HEK293 (cell line): ENCODE data around the gene DVL1.

Experiments
- AEBP2 ChIP-seq: fragments of 450-650 bp; formaldehyde crosslinking; IDR thresholded peaks from 2 replicates; pipeline ENCODE4 v1.5.1; 2016; ENCODE audit warnings: missing biosample characterization, missing genetic modification characterization, borderline replicate concordance
- CTCF ChIP-seq: fragments of 450-650 bp; formaldehyde crosslinking; IDR thresholded peaks from 2 replicates; pipeline ENCODE4 v1.5.1; 2016; ENCODE audit warnings: missing biosample characterization, missing genetic modification characterization
- HOXA7 ChIP-seq: sonication (generic); formaldehyde crosslinking; IDR thresholded peaks from 2 replicates; pipeline ENCODE4 v1.8.1; 2022; ENCODE audit warnings: missing genetic modification reagents, borderline replicate concordance
- IKZF3 ChIP-seq: fragments of 450-650 bp; IDR thresholded peaks from 2 replicates; pipeline ENCODE4 v1.5.0; 2018; ENCODE audit warnings: missing biosample characterization, mild to moderate bottlenecking, missing genetic modification characterization, moderate library complexity
- PBX3 ChIP-seq: sonication (generic); formaldehyde crosslinking; IDR thresholded peaks from 2 replicates; pipeline ENCODE4 v1.8.1; 2022; ENCODE audit warnings: mild to moderate bottlenecking, moderate library complexity, missing genetic modification reagents
- RBAK ChIP-seq: fragments of 450-650 bp; formaldehyde crosslinking; IDR thresholded peaks from 2 replicates; pipeline ENCODE4 v1.5.1; 2016; ENCODE audit warnings: missing biosample characterization, missing genetic modification characterization
- ZNF362 ChIP-seq: fragments of 450-650 bp; formaldehyde crosslinking; IDR thresholded peaks from 2 replicates; pipeline ENCODE4 v1.5.1; 2016; ENCODE audit warnings: missing biosample characterization, missing genetic modification characterization
- ZNF510 ChIP-seq: fragments of 450-650 bp; formaldehyde crosslinking; IDR thresholded peaks from 2 replicates; pipeline ENCODE4 v1.5.1; 2018; ENCODE audit warnings: mild to moderate bottlenecking, missing genetic modification characterization, missing biosample characterization; ENCODE audit not compliant: insufficient replicate concordance
- ZNF558 ChIP-seq: fragments of 450-650 bp; formaldehyde crosslinking; IDR thresholded peaks from 2 replicates; pipeline ENCODE4 v1.5.1; 2016; ENCODE audit warnings: missing biosample characterization, missing genetic modification characterization
- ZNF792 ChIP-seq: fragments of 450-650 bp; formaldehyde crosslinking; IDR thresholded peaks from 2 replicates; pipeline ENCODE4 v1.5.1; 2016; ENCODE audit warnings: missing biosample characterization, missing genetic modification characterization

GRCh38 chr1:1348420-1349255 lies 580 bp downstream of the DVL1 start:
- TF ChIP-seq IKZF3 (tag by site-specific recombination) (no peak), CTCF (tag by site-specific recombination) (no peak), ZNF510 (tag by site-specific recombination) (no peak), ZNF362 (tag by site-specific recombination) (no peak), ZNF792 (tag by site-specific recombination) (no peak), PBX3 (CRISPR knock-in tag) (no peak), HOXA7 (no peak), ZNF558 (tag by site-specific recombination) (no peak), RBAK (tag by site-specific recombination) (no peak), AEBP2 (tag by site-specific recombination) (no peak)
